GM18907 (cell line): ENCODE data around the gene OTULINL.
"Not testable (repeated sequence)": the region's sequence is repeated elsewhere in the genome, so short reads cannot be mapped to it uniquely, and the experiment has no call there.

Experiments used
- ATAC-seq: cut with Tn5 transposase; IDR thresholded peaks from one replicate; pipeline ENCODE4 v1.9.1; 2021; ENCODE audit warnings: mild to moderate bottlenecking, moderate library complexity; ENCODE audit not compliant: unreplicated experiment

The OTULINL gene

DNA sequence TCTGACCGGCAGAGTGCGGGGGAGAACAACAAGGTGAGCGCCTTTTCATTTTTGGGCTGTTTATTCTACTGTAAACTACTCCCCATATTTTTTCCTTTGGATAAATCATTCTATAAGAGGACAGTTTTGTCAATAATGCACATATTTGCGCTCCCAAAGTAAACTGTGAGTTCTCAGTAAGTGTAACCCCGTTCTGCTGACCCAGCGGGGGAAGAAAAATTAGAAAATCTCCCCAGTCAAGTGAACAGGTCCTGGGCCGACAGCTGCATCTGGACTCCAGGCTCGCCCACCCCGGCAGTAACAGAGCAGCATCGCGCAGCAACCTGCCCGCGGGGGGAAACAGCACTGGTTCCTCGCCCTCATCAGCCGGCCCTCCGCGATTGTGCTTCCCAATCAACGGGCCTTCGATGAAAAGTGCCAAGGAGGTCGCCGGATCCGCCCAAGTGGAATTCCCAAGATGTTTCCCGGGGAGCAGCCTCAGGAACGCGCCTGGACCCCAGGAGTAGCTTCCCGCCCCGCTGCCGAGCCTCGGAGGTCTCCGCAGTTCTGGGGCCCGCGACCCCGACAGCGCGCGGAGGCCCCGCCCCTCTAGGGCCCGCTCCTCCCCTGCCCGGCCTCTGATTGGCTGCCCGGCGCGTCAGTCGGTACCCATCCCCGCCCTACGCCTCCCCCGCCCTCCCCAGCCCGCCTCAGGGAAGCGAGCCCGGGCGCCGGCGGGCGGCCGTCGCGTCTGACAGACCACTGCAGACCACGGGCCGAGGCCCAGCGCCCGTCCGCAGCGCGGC, at the start of gene OTULINL:
Gene OTULINL (plus strand): TSS at position 687 of the 785 bp plus-strand sequence. CDS start 103 bp downstream, outside the sequence.
- peak; percentile 99 for ATAC-seq

DNA sequence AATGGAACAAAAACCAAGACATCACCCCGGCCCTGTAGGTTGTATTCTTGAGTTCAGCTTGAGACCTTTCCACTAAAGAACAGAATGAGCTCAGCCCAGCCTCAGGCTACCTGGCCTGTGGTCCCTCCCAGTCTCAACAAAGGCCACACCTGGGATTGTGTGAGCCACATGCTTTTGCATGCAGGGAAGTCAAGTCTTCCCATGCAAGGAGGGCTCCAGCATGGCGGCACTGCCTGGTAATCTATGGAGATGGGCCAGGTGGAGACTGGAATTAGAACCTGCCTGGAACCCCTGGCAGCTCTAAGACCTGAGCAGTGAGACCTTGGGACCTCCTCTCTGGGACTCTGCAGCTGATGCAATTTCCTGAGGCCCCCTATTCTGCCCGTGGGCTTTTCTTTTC, 49.4 kb upstream of the OTULINL start:
- no peak for ATAC-seq

DNA sequence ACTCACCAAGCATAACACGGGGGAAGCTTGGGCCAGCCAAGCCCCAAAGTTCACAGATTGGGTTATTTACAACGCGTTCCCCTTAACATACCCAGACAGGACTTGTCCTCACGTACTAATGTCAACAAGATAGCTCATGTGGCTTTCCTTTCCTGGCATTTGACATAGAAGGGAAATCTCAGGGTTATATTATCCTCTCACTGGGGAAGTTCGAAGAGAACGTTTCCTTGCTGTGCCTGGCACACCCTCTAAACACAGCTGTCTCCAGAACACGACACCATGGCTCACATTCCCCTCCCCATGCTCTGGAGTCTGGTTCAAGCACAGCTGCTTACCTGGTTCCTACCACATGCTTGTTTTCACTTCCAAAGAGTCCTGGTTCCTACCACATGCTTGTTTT, 46.8 kb upstream of the OTULINL start:
- ATAC-seq, result no peak

DNA sequence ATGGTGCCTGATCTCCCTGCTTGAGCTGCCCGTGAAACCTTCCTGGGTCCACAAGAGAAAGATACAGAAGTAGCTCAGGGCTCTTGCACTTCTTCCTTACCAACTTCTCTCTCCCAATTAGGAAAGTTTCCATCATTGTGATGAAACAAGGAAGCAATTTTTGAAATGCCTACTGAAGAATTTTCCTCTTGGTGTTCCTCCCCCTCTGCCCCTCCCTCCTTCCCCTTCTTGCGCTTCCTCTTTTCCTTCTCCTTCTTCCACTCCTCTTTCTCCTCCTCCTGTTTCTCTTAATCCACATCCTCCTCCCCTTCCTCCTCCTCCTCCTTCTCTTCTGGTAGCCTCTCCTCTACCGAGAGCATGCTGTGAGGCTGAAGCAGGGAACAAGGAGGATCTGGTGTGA, 36.3 kb upstream of the OTULINL start:
- no peak for ATAC-seq

DNA sequence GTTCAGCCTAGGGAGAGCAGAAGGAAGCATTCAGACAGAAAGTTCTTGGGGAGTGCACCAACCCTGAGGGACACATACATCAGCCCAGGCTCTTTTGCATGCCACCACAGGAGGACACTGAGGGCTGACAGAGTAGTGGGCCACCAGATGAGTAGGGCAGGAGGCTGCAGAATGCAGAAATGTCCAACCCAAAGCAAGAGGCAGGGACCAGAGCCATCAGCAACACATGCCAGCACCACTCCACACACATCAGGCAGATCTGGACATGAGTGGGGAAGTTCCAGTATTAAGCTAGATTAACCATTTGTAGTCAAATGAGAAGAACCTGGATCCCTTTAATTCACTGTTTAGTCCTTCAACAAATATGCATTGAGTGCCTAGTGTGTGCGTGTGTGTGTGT, 35.7 kb upstream of the OTULINL start:
- no peak for ATAC-seq

DNA sequence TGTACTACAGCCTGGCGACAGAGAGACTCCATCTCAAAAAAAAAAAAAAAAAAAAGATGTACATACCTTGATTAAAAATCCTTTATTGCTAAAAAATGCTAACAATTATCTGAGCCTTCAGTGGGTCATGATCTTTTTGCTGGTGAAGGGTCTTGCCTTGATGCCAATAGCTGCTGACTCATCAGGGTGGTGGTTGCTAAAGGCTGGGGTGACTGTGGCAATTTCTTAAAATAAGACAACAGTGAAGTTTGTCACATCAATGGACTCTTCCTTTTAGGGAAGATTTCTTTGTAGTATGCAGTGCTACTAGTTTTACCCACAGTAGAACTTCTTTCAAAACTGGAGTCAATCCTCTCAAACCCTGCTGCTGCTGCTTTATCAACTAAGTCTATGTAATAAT, 33.9 kb upstream of the OTULINL start:
- no peak for ATAC-seq

DNA sequence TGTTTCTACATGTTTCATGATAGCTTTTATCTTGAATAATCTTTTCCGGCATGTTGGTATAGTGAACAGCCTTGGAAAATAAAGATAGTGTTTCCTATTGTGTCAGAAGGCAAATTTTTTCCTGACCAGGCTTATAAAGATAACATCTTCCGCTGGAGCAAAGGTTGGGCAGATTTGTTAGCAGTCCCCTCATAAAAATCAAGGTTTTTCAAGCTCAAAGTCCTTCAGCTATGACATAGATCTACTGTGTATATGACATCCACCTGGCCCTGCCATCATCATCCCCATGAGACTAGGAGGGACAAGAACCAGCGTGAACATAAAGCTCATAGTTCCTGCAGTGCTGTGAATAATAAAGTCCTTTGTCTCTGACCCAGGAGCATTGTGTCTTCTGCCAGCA, 30.4 kb upstream of the OTULINL start:
- ATAC-seq, result no peak

DNA sequence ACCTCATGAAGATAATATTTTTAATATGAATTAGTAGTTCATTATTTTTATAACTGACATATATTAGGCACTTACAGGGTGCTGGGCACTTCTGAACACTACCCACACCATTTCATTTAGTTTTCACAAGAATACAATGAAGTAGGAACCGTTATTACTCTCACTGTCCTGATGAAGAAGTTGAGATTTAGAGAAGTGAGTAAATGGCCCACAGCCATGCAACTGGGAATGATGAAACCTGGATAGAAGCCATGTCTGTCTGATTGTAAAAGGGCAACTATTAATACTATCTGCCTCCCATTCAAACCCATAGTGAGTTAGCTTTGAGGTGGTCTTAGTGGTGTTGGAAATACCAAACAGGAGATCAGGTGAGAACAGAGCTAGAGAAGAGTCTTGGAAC, 29.6 kb upstream of the OTULINL start:
- ATAC-seq, result no peak

DNA sequence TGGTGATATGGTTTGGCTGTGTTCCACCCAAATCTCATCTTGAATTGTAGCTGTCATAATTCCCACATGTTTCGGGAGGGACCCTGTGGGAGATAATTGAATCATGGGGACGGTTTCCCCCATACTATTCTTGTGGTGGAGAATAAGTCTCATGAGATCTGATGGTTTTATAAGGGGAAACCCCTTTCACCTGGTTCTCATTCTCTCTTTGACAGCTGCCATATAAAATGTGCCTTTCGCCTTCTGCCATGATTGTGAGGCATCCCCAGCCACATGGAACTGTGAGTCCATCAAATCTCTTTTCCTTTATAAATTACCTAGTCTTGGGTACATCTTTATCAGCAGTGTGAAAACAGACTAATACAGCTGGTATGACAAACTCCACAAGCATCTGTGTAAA, 27.3 kb upstream of the OTULINL start:
- not testable (repeated sequence) for ATAC-seq

DNA sequence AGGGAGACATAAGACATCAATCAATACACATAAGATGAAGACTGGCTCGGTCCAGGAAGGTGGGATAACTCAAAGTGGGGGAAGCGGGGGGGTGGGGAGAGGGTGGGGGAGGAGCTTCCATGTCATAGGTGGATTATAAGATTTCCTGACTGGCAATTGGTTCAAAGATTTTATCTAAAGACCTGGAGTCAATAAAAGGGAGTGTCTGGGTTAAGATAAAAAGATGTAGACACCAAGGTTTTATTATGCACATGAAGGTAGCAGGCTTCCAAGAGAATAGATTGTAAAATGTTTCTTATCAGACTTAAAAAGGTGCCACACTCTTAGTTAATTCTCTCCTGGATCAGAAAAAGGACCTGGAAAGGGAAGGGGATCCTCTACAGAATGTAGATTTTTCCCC, 25.6 kb upstream of the OTULINL start:
- no peak for ATAC-seq

DNA sequence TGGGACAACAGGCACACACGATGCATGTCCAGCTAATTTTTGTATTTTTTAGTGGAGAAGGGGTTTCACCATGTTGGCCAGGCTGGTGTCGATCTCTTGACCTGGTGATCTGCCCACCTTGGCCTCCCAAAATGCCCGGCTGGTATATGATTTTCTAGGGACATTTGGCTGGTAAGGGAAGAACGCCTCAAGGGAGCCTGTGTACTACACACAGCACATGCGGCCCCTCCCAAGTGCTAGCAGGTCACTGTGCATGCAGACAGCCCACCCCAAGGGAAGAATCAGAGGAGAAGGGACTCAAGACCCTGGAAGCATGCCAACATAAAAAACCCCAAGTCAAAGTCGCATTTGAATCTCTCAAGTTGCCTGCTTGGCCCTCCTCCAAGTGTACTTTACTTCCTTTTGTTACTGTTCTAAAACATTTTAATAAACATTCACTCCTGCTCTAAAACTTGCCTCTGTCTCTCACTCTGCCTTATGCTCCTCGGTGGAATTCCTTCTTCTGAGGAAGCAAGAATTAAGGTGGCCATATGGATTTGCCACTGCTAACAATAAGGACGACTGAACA, 24.3 kb upstream of the OTULINL start:
- no peak for ATAC-seq

DNA sequence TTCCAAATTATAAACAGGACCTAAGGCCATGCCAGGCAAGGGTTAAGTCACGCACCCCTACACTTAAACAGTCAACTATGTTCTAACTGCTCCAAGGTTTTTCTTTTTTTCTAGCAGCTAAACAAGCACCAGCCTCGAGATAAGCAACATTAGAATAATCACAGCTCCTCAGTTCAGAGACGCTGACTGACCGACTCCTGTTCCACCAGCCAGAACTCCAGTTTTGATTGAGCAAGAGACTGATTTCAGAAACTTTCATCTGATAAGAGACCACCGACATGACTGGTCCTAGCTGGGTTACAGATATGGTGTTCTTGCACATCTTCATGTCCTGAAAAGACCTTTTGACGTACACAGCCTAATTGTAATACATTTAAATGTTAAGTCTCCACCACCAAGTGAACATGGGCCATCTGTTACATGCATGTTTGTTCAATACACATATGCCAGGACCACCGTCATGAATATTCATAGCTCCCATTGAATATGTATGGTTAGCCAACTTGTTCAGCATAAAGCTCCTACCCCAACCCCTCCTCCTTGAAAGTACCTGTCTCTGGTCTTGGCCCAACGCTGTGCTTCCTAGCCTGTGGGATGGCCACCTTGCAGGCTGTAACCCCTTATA, 23.7 kb upstream of the OTULINL start:
- no peak for ATAC-seq

DNA sequence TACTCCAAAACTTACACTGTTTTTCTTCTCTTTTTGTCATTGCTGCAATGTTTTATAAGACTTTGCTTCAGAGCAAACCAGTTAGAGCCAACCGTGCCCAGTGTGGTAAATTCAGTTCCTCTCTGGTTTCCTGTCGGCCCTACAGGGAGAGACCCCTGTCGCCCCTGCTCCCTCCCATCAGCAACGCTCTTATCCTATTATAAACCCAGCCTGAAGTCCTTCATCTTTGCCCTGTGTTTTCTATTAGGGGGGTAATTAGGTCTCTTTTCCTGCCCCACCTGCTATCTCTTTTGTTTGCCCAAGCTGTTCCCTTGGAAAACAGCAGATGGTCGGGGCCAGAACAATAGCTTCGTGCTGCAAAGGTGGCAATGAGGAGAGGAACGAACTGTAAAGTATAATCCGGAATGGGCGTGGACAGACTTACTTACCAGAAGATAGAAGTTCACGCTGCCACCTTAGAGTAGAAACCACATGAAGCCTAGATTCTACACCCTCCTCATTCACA, 21.4 kb upstream of the OTULINL start:
- peak; percentile 50 for ATAC-seq

DNA sequence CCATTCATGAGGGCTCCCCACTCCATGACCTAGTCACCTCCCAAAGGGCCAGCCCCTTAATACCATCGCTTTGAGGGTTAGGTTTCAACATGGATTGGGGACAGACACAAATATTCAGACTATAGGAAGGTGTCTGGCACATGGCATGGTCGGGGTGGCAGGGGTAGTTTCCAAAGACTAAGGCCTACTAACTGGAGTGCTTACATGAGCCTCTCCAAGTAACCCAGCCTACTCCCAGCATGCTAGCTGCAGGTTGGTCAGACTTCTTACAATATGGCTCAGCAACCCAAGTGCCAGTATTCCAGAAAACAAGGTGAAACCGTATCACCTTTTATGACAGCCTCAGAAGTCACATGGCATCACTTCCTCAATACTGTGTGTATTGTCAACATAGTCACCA, 19.9 kb upstream of the OTULINL start:
- no peak for ATAC-seq

DNA sequence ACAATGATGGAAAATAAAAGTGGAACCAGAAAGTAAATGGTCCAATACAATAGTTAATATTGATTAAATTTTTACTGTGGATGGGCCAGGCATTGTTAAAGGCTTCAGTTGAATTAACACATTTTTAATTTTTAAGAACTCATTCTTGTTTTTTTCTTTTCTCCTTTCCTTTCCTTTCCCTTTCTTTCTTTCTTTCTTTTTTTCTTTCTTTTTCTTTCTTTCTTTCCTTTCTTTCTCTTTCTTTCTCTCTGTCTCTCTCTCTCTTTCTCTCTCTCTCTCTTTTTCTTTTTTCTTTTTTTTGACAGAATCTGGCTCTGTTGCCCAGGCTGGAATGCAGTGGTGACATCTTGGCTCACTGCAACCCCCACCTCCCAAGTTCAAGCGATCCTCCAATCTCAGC, 13.3 kb upstream of the OTULINL start:
- ATAC-seq, result no peak

DNA sequence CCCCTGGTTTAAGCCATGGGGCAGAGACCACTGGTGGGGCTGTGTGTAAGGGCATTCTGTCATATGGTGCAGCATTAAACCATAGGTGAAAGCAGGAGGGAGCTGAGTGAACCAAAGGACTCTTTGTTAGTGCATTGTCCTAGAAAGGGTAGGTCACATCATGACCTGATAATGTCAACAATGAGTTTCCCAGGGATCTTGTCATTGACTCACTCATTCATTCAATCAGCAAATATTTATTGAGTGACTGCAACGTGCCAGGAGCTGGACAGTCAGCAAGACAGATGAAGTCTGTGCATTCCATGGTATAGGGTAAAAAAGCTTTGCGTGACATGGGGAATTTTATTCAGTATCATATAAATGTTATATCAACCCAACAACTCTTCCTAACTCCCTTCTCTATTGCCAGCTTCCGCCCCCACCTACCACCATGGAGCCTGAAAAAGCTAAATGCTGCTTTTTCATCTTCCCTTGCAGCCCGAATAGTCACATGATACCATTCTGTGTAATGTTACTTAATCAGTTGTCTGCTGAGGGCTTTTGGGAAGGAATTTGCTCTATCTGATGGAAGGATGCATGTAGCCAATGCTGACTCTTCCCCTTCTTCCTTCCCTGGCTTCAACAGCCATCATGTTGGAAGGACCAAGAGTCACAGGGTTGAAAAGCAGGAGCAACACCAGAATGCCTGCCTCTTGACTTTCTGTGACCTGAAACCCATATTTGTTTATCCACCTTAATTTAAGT, 11.5 kb upstream of the OTULINL start:
- no peak for ATAC-seq

DNA sequence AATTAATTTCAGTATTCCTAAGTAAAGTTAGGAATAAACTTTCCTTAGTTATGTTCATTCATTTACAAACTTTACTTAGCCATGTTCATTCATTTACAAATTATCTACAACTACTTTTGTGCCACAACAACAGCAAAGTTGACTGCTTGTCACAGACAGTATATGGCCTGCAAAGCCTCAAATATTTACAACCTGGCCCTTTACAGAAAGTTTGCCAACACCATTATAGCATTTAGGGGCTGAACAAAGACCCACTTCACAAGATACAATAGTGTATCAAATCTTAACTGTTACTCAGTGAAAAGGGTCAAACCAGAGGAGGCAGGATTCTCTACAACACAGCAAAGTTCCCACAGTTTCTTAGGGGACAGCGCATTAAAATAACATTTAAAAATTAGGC, 9.7 kb upstream of the OTULINL start:
- ATAC-seq, result no peak

DNA sequence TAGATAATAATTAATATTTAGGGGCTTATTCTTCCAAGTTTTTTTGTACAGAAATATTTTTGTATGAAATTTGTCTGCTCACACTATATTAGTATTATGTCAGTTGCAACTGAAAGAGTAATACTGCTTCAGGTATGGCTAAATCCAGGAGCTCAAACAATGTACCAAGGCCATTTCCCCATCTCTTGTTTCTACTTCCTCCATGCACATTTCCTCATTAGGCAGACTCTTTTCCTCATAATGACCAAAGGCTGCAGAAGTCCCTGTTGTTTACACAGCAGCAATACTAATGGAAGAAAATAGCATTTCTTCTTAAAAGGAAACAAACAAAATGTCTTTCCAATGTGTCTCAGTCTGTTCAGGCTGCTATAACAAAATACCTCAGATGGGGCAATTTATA, 9.2 kb upstream of the OTULINL start:
- no peak for ATAC-seq

DNA sequence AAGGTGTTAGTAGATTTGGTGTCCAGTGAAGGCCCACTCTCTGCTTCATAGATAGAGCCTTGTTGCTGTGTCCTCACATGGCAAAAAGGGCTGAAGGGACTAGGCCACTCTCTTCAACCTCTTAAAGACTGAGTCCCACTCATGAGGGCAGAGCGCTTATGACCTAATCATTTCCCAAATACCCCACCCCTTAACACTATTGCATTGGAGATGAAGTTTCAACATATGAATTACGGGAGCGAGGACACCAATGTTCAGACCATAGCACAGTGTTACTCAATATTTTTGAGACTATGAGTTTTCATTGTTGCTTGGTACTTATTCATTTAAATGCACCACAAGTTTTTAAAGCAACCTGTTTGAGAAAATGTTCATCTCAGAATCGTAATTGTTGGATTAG, 8.8 kb upstream of the OTULINL start:
- ATAC-seq, result no peak

DNA sequence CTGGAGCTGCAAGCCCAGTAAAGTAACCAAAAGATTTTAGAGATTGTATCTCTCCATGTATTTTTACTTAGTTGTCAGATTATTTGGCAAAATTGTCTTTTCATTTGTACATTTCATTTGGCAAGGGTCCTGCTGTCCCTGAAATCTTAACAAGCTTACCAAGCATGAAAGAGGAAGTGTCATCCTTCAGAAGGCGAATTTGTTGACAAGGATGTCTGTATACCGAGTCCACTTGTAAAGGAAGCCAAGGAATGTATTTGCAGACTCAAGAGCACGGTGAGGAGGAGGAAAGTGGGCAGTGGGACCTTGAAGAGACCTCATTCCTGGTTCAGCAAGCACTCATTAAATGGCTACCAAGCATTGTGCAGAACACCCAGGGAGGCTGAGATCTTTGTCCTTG, 7.5 kb upstream of the OTULINL start:
- ATAC-seq, result no peak

DNA sequence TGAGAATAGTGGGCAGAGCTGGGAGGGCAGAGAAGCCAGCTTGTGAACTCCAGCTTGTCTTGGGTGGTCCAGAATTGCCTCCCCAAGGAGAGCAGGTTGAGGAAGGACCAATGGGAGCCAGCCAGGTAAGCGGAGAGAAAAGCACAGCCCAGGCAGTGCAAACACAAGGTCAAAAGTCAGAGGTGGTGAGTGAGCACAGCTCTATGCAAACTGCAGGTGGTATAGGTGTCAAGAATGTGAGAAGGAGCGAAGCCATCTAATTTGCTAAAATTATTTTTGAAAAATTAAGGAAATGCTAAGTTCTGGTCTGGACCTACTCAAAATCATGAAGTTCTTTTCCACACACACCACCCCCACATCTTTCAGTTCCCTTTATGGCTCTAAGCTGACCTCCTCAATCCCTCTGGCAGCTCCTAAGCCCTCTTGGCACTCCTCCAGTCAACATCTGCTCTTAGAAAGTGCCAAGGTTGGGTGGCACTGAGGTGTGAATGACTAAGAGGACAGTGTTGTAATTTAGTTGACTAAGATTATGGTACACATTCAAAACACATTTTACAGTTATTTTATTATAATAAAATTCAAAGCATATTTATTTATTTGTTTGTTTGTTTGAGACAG, 6.6 kb upstream of the OTULINL start:
- ATAC-seq, result no peak
